Activated naive CD4-positive, alpha-beta T cell treated with anti-CD3 and anti-CD28 coated beads, Interleukin-2, amount 10 ng/mL, durations not matched to agents 7 days and 5 days (primary cell): ENCODE data around the gene PKN2.

Experiments
- CTCF ChIA-PET: fragments of 350-600 bp; sonication (Branson Sonifier 250); formaldehyde crosslinking; loops from one replicate; lab custom pipeline; 2021; ENCODE audit warnings: antibody characterized with exemption; lab: Charles Lee
- DNase-seq: peaks from one replicate; pipeline ENCODE4 v3.0.0-alpha.2; 2020
- H3K27ac Mint-ChIP-seq: one replicate; pipeline ENCODE4 v1.8.0; 2021; ENCODE audit warnings: mild to moderate bottlenecking, moderate library complexity, mixed read lengths
- H3K27me3 Mint-ChIP-seq: one replicate; pipeline ENCODE4 v1.8.0; 2021; ENCODE audit warnings: mild to moderate bottlenecking, mixed read lengths
- H3K36me3 Mint-ChIP-seq: one replicate; pipeline ENCODE4 v1.8.0; 2021; ENCODE audit warnings: mixed read lengths
- H3K4me1 Mint-ChIP-seq: one replicate; pipeline ENCODE4 v1.8.0; 2021; ENCODE audit warnings: mixed read lengths
- H3K4me3 Mint-ChIP-seq: one replicate; pipeline ENCODE4 v1.8.0; 2021; ENCODE audit warnings: mild to moderate bottlenecking, moderate library complexity, mixed read lengths
- H3K9me3 Mint-ChIP-seq: one replicate; pipeline ENCODE4 v1.8.0; 2021; ENCODE audit warnings: mixed read lengths

Gene PKN2

DNA sequence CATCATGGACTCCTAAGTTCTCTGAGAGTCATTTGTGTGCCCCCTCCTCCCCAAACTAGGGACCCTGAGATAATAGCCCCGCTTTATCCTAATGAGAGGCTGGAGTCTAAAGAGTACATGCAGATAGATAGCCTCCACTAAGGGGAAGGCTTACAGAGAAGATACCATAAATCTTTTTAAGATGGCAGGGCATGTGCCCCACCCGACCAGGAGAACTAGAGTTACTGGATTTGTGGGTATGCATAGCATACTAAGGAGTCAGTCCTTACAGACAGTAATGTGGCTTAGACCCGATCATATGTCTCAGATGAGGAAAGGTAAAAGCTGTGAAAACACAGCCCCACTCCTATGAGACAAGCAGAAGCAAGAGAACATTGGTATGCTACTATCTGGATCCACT lies 25.7 kb upstream of the PKN2 start:
- Mint-ChIP-seq H3K4me1 (peaks cover 33% of the 10 kb centered on the region), H3K27ac (no peak overlapping the region), H3K9me3 (no peaks in the 10 kb centered on the region), H3K4me3 (no peak overlapping the region), H3K27me3 (peaks cover 6% of the 10 kb centered on the region), H3K36me3 (no peaks in the 10 kb centered on the region)
- DNase-seq = no peak
- CTCF ChIA-PET = interaction anchor here (0.5 to 8.2 kb wide), 4 partner anchors 23 to 336 kb away, joined by 3 to 62 read pairs (median 6); no protein-coding TSS in a partner anchor

- no peak for DNase-seq
- H3K4me3 Mint-ChIP-seq = no peak overlapping the region
Measured at GRCh38 chr1:88659552-88659951, 24.5 kb upstream of the PKN2 start.

GRCh38 chr1:88661188-88661587 lies 22.9 kb upstream of the PKN2 start:
- H3K4me3 Mint-ChIP-seq = peak overlapping the region; percentile 63
- H3K4me1 Mint-ChIP-seq = peaks cover 33% of the 10 kb centered on the region
- CTCF ChIA-PET = interaction anchor here (1.2 to 2.1 kb wide), 3 partner anchors 24 to 231 kb away, joined by 3 to 6 read pairs (median 5); partner anchors contain the start of genes GTF2B and PKN2
- DNase-seq = peak; percentile 22
- H3K9me3 Mint-ChIP-seq = no peaks in the 10 kb centered on the region
- no peaks in the 10 kb centered on the region for H3K27me3 Mint-ChIP-seq
- no peaks in the 10 kb centered on the region for H3K36me3 Mint-ChIP-seq
- H3K27ac Mint-ChIP-seq = peak overlapping the region; percentile 87

More at GRCh38 chr1:88659552-88659951, 24.5 kb upstream of the PKN2 start:
- Mint-ChIP-seq H3K36me3 (no peaks in the 10 kb centered on the region), H3K9me3 (no peaks in the 10 kb centered on the region), H3K27ac (no peak overlapping the region), H3K27me3 (no peaks in the 10 kb centered on the region), H3K4me1 (peaks cover 33% of the 10 kb centered on the region)
- CTCF ChIA-PET = no interaction called here

DNA sequence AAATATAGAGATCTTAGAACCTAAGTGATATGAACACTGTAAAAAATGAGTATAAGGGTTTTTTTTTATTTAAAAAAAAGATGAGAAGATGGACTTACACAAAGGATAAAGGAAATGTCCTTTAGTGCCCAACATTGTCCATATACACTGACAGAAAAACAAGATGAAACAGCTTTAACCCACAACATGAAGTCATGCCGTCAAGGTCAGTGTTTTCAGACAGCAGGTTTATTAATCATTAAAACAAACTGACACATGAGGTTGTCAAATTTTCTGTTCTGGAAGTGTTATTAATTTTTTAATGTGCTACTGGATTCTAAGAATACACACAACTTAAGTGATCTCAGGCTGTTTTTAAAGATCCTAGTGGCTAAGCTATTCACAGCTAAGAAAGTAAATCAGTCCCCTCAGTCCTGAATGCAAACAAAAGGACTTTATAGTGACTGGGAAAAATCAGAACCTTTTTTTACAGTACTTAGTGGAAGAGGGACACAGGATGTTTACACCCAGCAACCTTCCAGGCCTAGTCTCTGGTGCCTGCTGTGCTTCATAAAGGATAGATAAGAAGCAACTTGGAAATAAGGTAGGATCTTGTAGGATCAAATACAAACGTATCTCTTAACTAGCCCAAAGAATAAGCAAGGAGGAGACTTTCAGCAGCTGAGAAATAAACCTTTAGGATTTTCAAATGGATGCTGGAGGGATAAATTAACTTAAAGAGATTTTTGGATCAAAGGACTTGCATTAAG lies 21.9 kb upstream of the PKN2 start:
- CTCF ChIA-PET = interaction anchor here (2.1 kb wide), 1 partner anchor 215 kb away, joined by 6 read pairs; no protein-coding TSS in a partner anchor
- Mint-ChIP-seq H3K4me3 (no peak overlapping the region), H3K4me1 (peaks cover 33% of the 10 kb centered on the region), H3K27ac (peak overlapping the region; percentile 87), H3K27me3 (peaks cover 1% of the 10 kb centered on the region), H3K36me3 (no peaks in the 10 kb centered on the region), H3K9me3 (no peaks in the 10 kb centered on the region)
- no peak for DNase-seq

DNA sequence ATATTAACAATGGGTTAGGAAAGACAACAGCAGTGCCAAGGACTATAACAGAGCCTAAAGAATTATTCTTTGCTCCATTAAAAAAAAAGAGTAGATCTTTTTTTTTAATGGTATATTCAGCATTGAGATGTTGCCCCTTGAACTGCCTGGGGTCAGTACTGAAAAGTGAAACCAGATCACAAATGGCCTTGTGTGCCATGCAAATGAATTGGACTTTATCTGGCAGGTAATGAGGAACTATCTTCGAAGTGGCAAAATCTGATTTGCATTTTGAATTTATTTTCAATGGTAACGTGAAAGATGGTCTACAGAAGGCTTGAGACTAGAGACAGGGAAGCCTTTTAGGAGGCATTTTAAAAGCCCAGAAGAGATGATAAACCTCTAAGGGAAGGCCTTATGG lies 21.4 kb upstream of the PKN2 start:
- no peak overlapping the region for H3K4me3 Mint-ChIP-seq

GRCh38 chr1:88668405-88668804 lies 15.7 kb upstream of the PKN2 start:
- Mint-ChIP-seq H3K9me3 (no peaks in the 10 kb centered on the region), H3K36me3 (no peaks in the 10 kb centered on the region), H3K4me3 (no peak overlapping the region), H3K4me1 (no peaks in the 10 kb centered on the region), H3K27me3 (peaks cover 13% of the 10 kb centered on the region), H3K27ac (no peak overlapping the region)
- no peak for DNase-seq
- CTCF ChIA-PET = interaction anchor here (1.8 kb wide), 1 partner anchor 13 kb away, joined by 6 read pairs; no protein-coding TSS in a partner anchor

More for the DNA sequence above, 21.4 kb upstream of the PKN2 start:
- Mint-ChIP-seq H3K27ac (no peak overlapping the region), H3K4me1 (peaks cover 33% of the 10 kb centered on the region), H3K27me3 (peaks cover 4% of the 10 kb centered on the region), H3K36me3 (no peaks in the 10 kb centered on the region), H3K9me3 (no peaks in the 10 kb centered on the region)
- DNase-seq = no peak
- CTCF ChIA-PET = no interaction called here

DNA sequence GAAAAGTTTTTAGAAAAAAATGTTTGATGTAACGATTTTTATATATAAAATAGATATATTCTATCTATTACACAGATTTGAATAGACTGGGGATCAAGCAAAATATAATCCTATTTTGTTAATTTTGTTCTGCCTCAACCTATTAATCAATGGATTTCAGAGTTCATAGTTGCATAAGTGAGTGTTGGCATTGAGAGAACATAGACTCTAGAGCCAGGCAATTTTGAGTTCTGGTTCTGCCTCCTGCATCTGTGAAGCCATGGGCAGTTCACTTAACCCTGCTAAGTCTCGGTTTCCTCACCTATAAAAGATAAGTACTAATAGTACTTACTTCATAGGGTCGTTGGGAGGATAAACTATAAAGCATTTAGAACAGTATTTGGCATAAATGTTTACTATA lies 13.6 kb upstream of the PKN2 start:
- H3K27me3 Mint-ChIP-seq = peaks cover 21% of the 10 kb centered on the region
- CTCF ChIA-PET = no interaction called here
- H3K36me3 Mint-ChIP-seq = no peaks in the 10 kb centered on the region

GRCh38 chr1:88673446-88673845 lies 10.6 kb upstream of the PKN2 start:
- no peak overlapping the region for H3K4me3 Mint-ChIP-seq
- DNase-seq = no peak
- no peak overlapping the region for H3K27ac Mint-ChIP-seq
- H3K4me1 Mint-ChIP-seq = no peaks in the 10 kb centered on the region
- no peaks in the 10 kb centered on the region for H3K9me3 Mint-ChIP-seq
- no peaks in the 10 kb centered on the region for H3K36me3 Mint-ChIP-seq
- H3K27me3 Mint-ChIP-seq = peaks cover 17% of the 10 kb centered on the region
- CTCF ChIA-PET = interaction anchor here (1.3 kb wide), 1 partner anchor 12 kb away, joined by 4 read pairs; no protein-coding TSS in a partner anchor

More for the DNA sequence above, 13.6 kb upstream of the PKN2 start:
- H3K4me3 Mint-ChIP-seq = no peak overlapping the region
- no peak overlapping the region for H3K27ac Mint-ChIP-seq
- no peak for DNase-seq
- no peaks in the 10 kb centered on the region for H3K4me1 Mint-ChIP-seq
- H3K9me3 Mint-ChIP-seq = no peaks in the 10 kb centered on the region

DNA sequence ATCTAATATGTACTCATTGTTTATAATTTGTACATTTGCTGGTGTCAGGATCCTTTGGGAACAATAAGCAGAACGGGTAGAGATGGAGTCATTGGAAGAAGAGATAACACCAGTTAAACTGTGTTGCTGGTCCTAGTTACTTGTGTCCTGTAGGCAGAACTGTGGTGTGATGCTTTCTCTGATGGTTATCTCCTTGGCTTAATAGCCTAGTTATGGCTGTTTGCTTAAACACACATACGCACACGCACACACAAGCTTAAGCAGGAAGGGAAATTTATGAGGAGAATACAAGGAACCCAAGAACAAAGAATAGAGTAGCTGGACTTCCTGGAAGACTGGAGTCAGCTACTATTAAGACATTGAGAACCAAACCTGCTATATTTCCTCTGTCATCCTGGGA lies 5.7 kb upstream of the PKN2 start:
- DNase-seq = no peak
- H3K4me3 Mint-ChIP-seq = no peak overlapping the region
- H3K9me3 Mint-ChIP-seq = no peaks in the 10 kb centered on the region
- peaks cover 8% of the 10 kb centered on the region for H3K27me3 Mint-ChIP-seq
- CTCF ChIA-PET = no interaction called here
- H3K27ac Mint-ChIP-seq = no peak overlapping the region
- H3K36me3 Mint-ChIP-seq = no peaks in the 10 kb centered on the region
- peaks cover 13% of the 10 kb centered on the region for H3K4me1 Mint-ChIP-seq

GRCh38 chr1:88680471-88680870 lies 3.6 kb upstream of the PKN2 start:
- peaks cover 4% of the 10 kb centered on the region for H3K27me3 Mint-ChIP-seq
- no peak overlapping the region for H3K27ac Mint-ChIP-seq
- CTCF ChIA-PET = interaction anchor here (1.0 kb wide), 1 partner anchor 25 kb away, joined by 3 read pairs; no protein-coding TSS in a partner anchor
- H3K4me1 Mint-ChIP-seq = peaks cover 18% of the 10 kb centered on the region
- DNase-seq = no peak
- H3K9me3 Mint-ChIP-seq = no peaks in the 10 kb centered on the region
- H3K4me3 Mint-ChIP-seq = no peak overlapping the region
- no peaks in the 10 kb centered on the region for H3K36me3 Mint-ChIP-seq

GRCh38 chr1:88680911-88681622 lies 3.0 kb upstream of the PKN2 start:
- CTCF ChIA-PET = interaction anchor here (1.0 to 1.3 kb wide), 2 partner anchors 23 to 26 kb away, joined by 3 read pairs; no protein-coding TSS in a partner anchor
- Mint-ChIP-seq H3K27ac (no peak overlapping the region), H3K9me3 (no peaks in the 10 kb centered on the region), H3K4me1 (peaks cover 19% of the 10 kb centered on the region), H3K36me3 (no peaks in the 10 kb centered on the region), H3K27me3 (peaks cover 4% of the 10 kb centered on the region), H3K4me3 (no peak overlapping the region)
- no peak for DNase-seq

GRCh38 chr1:88684482-88685258 lies 597 bp downstream of the PKN2 start:
- no peaks in the 10 kb centered on the region for H3K9me3 Mint-ChIP-seq
- peak overlapping the region; percentile 92 for H3K4me3 Mint-ChIP-seq
- H3K27ac Mint-ChIP-seq = peak overlapping the region; percentile 96
- H3K27me3 Mint-ChIP-seq = peaks cover 4% of the 10 kb centered on the region
- peaks cover 28% of the 10 kb centered on the region for H3K4me1 Mint-ChIP-seq
- DNase-seq = peak; percentile 77
- CTCF ChIA-PET = interaction anchor here (1.0 to 1.7 kb wide), 7 partner anchors 11 to 206 kb away, joined by 3 to 8 read pairs (median 4); no protein-coding TSS in a partner anchor
- H3K36me3 Mint-ChIP-seq = peaks cover 6% of the 10 kb centered on the region

DNA sequence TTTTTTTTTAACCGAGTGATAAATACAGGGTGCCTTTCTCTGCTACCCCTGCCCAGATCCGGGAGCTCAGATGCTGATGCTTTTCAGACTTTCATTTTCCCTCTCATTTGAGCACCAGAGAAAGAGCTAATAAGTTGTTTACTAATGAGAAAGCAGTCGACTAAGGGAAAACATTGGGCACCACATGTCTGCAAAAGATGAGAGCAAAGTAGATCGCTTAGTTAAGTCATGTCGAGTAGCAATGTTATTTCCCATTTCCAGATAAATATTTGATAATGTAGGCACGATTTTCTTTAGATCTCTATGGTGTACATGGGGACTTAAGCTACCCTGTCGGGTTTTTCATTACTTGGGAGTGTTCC lies 1.2 kb downstream of the PKN2 start:
- Mint-ChIP-seq H3K4me1 (peaks cover 28% of the 10 kb centered on the region), H3K9me3 (no peaks in the 10 kb centered on the region), H3K36me3 (peaks cover 6% of the 10 kb centered on the region), H3K27ac (peak overlapping the region; percentile 96), H3K27me3 (peaks cover 4% of the 10 kb centered on the region), H3K4me3 (peak overlapping the region; percentile 92)
- peak; percentile 33 for DNase-seq
- CTCF ChIA-PET = interaction anchor here (1.0 to 1.7 kb wide), 8 partner anchors 11 to 205 kb away, joined by 3 to 8 read pairs (median 4); no protein-coding TSS in a partner anchor

- H3K4me1 Mint-ChIP-seq = peaks cover 12% of the 10 kb centered on the region
- no peaks in the 10 kb centered on the region for H3K27me3 Mint-ChIP-seq
- no peak overlapping the region for H3K27ac Mint-ChIP-seq
- CTCF ChIA-PET = no interaction called here
- H3K9me3 Mint-ChIP-seq = no peaks in the 10 kb centered on the region
- DNase-seq = no peak
- no peak overlapping the region for H3K4me3 Mint-ChIP-seq
- H3K36me3 Mint-ChIP-seq = peaks cover 19% of the 10 kb centered on the region
Measured at GRCh38 chr1:88691540-88691939, 7.5 kb downstream of the PKN2 start.
